Skeletal muscle tissue (tissue), 4 donors: ENCODE measurements around the gene PLBD2. TPM values are rescaled to one million over a fixed set of nuclear protein-coding genes. Genes with fewer than 3 reads are reported as not detected.

Source experiments
- H3K27ac ChIP-seq: one replicate; pipeline ENCODE4 v1.7.0; 2013; ENCODE audit warnings: mild to moderate bottlenecking, low read depth, low read length, inconsistent platforms
- H3K27me3 ChIP-seq, 3 donors: one replicate each; pipeline ENCODE4 v1.7.0; 2013; ENCODE audit warnings: low read length in 3 of 3; ENCODE audit not compliant: control insufficient read depth in 3 of 3, insufficient read depth in 3 of 3
- H3K36me3 ChIP-seq, 3 donors: one replicate each; pipeline ENCODE4 v1.7.0; 2013; ENCODE audit warnings: low read length in 3 of 3; ENCODE audit not compliant: control insufficient read depth in 3 of 3, insufficient read depth in 3 of 3
- H3K4me1 ChIP-seq, 3 donors: one replicate each; pipeline ENCODE4 v1.7.0; 2013; ENCODE audit warnings: low read length in 3 of 3, mild to moderate bottlenecking in 3 of 3; ENCODE audit not compliant: control insufficient read depth in 3 of 3, insufficient read depth in 3 of 3
- H3K4me3 ChIP-seq, 3 donors: one replicate each; pipeline ENCODE4 v1.7.0; 2013; ENCODE audit warnings: low read length in 3 of 3
- H3K9ac ChIP-seq, 3 donors: one replicate each; pipeline ENCODE4 v1.7.0; 2013; ENCODE audit warnings: low read length in 3 of 3, mild to moderate bottlenecking in 3 of 3, moderate library complexity in 2 of 3, low read depth in 1 of 3
- H3K9me3 ChIP-seq, 3 donors: one replicate each; pipeline ENCODE4 v1.7.0; 2013; ENCODE audit warnings: low read length in 3 of 3; ENCODE audit not compliant: control insufficient read depth in 3 of 3
- total RNA-seq: library from RNA; depleted of rRNA; stranded (reverse); fragments of >200 nt; gene quantifications from one replicate; pipeline ENCODE4 v1.2.3, GENCODE V29; 2014
- donor health status: Osteomylitis.

The PLBD2 gene
- total RNA-seq, 1 donor from 2014 or later, result 4.2 TPM

DNA sequence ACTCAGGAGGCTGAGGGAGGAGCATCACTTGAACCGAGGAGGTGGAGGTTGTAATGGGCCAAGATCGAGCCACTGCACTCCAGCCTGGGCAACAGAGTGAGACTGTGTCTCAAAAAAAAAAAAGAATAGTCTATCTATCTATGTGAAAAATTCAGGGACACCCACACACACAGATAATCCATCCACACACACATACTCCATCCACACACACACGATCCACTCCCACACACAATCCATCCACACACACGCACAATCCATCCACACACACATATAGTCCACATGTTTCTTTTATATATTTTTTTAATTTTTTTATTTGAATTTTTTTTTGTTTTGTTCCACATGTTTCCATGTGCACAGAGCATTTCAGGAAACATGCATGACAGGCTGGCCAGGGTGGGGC is 42.0 kb downstream of the PLBD2 start:
- peaks cover 0 to 3% (median 0%) of the 10 kb centered on the region in 3 donors for H3K4me1 ChIP-seq
- no peak overlapping the region for H3K4me3 ChIP-seq
- peaks cover 16 to 29% (median 18%) of the 10 kb centered on the region in 3 donors for H3K27me3 ChIP-seq
- H3K27ac ChIP-seq, result no peak overlapping the region
- no peak overlapping the region for H3K9ac ChIP-seq
- no peaks in the 10 kb centered on the region for H3K36me3 ChIP-seq
- H3K9me3 ChIP-seq, result no peaks in the 10 kb centered on the region

- Histone ChIP-seq H3K4me1 (peaks cover 0 to 3% (median 0%) of the 10 kb centered on the region in 3 donors), H3K27ac (no peak overlapping the region), H3K9ac (no peak overlapping the region), H3K27me3 (peaks cover 16 to 29% (median 18%) of the 10 kb centered on the region in 3 donors), H3K9me3 (no peaks in the 10 kb centered on the region), H3K4me3 (no peak overlapping the region), H3K36me3 (no peaks in the 10 kb centered on the region)
Measured at GRCh38 chr12:113401066-113402000, 42.9 kb downstream of the PLBD2 start.

DNA sequence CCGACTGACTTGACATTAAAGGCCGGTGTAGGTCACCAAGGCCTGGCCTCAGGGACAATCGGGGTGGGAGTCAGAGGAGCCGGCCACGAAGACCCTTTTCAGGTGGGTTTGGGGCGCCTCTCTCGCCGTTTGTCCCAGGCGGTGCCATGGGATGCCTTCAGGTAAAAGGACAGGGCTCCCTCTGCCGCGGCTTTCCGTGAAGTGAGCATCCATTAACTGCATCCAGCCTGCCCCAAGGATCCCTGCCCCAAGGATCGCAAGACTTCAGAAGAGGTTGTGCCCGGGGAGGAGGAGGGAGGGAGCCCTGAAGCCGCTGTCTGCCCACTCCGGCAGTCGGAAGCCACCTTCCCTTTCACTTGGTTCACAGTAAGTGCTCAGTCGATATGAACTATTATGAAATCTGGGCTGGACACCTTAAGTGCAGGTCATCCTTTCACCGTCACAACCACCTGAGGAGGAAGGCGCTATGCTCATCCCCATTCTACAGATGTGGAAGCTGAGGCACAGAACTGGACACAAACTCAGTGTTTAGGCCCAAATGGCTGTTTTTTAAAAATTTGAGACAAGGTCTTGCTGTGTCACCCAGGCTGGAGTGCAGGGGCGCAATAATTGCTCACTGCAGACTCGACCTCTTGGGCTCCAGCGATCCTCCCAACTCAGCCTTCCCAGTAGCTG is 44.3 kb downstream of the PLBD2 start:
- Histone ChIP-seq H3K27ac (no peak overlapping the region), H3K4me3 (no peak overlapping the region), H3K36me3 (no peaks in the 10 kb centered on the region), H3K27me3 (peaks cover 14 to 26% (median 14%) of the 10 kb centered on the region in 3 donors), H3K4me1 (peaks cover 0 to 3% (median 0%) of the 10 kb centered on the region in 3 donors), H3K9me3 (no peaks in the 10 kb centered on the region), H3K9ac (no peak overlapping the region)

- no peaks in the 10 kb centered on the region for H3K36me3 ChIP-seq
- H3K9ac ChIP-seq, result no peak within 1 kb of the TSS
- no peak within 1 kb of the TSS for H3K4me3 ChIP-seq
- H3K27me3 ChIP-seq, result peaks cover 7 to 22% (median 9%) of the 10 kb centered on the region in 3 donors
- no peaks in the 10 kb centered on the region for H3K9me3 ChIP-seq
- H3K27ac ChIP-seq, result no peak within 1 kb of the TSS
- peaks cover 0 to 3% (median 0%) of the 10 kb centered on the region in 3 donors for H3K4me1 ChIP-seq
Measured at GRCh38 chr12:113403435-113404415, 45.3 kb downstream of the PLBD2 start, which contains the start of gene SDS. Gene SDS (minus strand): TSS chr12:113403887. CDS start chr12:113399708, 4,179 bp downstream.

GRCh38 chr12:113405694-113406093 is 47.3 kb downstream of the PLBD2 start:
- Histone ChIP-seq H3K27ac (no peak overlapping the region), H3K4me3 (no peak overlapping the region), H3K4me1 (peaks cover 0 to 3% (median 0%) of the 10 kb centered on the region in 3 donors), H3K9ac (no peak overlapping the region), H3K27me3 (peaks cover 0 to 16% (median 0%) of the 10 kb centered on the region in 3 donors), H3K9me3 (no peaks in the 10 kb centered on the region), H3K36me3 (no peaks in the 10 kb centered on the region)

- H3K27ac ChIP-seq, result no peak overlapping the region
- no peaks in the 10 kb centered on the region for H3K9me3 ChIP-seq
- peaks cover 0 to 4% (median 0%) of the 10 kb centered on the region in 3 donors for H3K27me3 ChIP-seq
- peaks cover 0 to 3% (median 0%) of the 10 kb centered on the region in 3 donors for H3K4me1 ChIP-seq
- H3K36me3 ChIP-seq, result no peaks in the 10 kb centered on the region
- no peak overlapping the region for H3K4me3 ChIP-seq
- no peak overlapping the region for H3K9ac ChIP-seq
Measured at GRCh38 chr12:113407931-113408600, 49.7 kb downstream of the PLBD2 start.

DNA sequence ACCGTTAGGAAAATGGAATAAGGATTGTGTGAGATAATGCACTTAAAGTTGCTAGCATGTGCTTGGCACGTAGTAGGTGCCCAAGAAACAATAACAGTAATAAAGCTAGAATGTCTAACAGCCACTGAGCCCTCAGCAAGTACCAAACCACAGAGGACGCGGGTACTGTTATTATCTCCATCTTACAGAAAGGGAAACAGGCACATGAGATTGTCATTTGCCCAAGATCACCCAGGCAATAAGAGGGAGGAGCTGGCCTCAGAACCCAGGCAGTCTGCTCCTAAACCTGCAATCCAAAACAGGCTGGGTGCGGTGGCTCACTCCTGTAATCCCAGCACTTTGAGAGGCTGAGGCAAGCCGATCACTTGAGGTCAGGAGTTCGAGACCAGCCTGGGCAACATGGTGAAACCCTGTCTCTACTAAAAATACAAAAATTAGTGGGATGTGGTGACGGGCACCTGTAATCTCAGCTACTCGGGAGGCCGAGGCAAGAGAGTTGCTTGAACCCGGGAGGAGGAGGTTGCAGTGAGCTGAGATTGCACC is 50.4 kb downstream of the PLBD2 start:
- Histone ChIP-seq H3K9me3 (no peaks in the 10 kb centered on the region), H3K9ac (no peak overlapping the region), H3K36me3 (no peaks in the 10 kb centered on the region), H3K27me3 (peaks cover 0 to 4% (median 0%) of the 10 kb centered on the region in 3 donors), H3K4me3 (no peak overlapping the region), H3K27ac (no peak overlapping the region), H3K4me1 (peaks cover 0 to 3% (median 0%) of the 10 kb centered on the region in 3 donors)

GRCh38 chr12:113409462-113410124 is 51.2 kb downstream of the PLBD2 start:
- H3K9me3 ChIP-seq, result no peaks in the 10 kb centered on the region
- no peak overlapping the region for H3K4me3 ChIP-seq
- no peak overlapping the region for H3K9ac ChIP-seq
- no peak overlapping the region for H3K27ac ChIP-seq
- H3K27me3 ChIP-seq, result peaks cover 0 to 5% (median 2%) of the 10 kb centered on the region in 3 donors
- no peaks in the 10 kb centered on the region for H3K36me3 ChIP-seq
- no peaks in the 10 kb centered on the region for H3K4me1 ChIP-seq
